ENCODE results near the gene LUC7L.

Gene LUC7L

DNA sequence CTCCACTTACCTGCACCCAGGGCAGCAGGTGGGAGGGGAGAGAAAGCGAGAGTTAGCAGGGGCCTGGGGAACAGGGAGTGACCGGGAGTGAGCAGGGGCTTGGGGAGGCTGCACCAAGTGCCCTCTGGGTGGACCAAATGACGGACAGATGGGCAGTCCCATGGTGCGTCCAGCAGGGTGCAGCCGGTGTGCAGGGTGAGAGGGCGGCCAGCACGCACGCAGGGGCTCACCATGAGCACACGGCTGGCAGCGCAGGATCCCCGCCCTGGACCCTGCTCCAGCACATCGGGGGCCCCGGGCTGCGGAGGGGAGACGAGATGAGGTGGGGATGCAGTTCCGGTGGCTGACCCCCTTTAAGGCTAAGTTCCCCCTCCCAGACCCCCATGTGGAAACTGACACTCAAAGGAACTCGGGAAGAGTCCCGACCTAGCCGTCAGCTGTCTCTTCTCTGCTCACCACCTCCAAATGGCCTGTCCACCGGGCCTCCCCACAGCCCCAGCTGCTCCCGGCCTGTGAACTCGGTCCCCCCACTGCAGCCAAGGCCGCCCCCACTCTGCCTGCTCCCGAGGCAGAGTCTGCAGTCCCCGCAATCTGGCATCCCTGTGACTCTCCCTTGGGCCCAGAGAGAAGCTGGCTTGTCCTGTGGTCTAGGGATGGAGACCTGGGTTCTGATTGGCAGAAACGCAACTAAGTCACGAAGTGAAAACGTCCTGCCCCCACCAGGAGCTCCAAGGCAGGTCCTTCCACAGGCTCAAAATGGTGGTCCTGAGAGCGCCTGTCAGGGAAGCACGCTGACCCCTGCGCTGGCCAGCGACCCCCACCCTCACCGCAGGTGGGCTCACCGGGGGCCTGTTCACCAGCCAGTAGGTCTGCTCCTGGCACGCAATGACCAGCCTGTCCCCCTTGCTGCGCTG is 43.6 kb upstream of the LUC7L start:
- Histone ChIP-seq H3K4me1 (ENCODE audit: low read length) (peaks cover 3% of the 10 kb centered on the region; the same call in 1 of the 2 replicates), H4K20me1 (ENCODE audit: insufficient read depth, low read length) (no peaks in the 10 kb centered on the region), H3K9me3 (ENCODE audit: insufficient read depth, low read length) (no peaks in the 10 kb centered on the region), H3K4me2 (ENCODE audit: low read length) (peak overlapping the region; percentile 90), H3K36me3 (replicated peaks; ENCODE audit: low read depth, low read length) (no peaks in the 10 kb centered on the region), H3K79me2 (ENCODE audit: low read length) (no peaks in the 10 kb centered on the region), H2AFZ (ENCODE audit: low read depth, low read length) (peak overlapping the region; percentile 93), H3K27me3 (ENCODE audit: low read depth, low read length) (no peaks in the 10 kb centered on the region), H3K27ac (ENCODE audit: low read length) (no peak overlapping the region), H3K4me3 (ENCODE audit: low read length) (peak overlapping the region; percentile 91), H3K9ac (ENCODE audit: low read length) (peak overlapping the region; percentile 69; the same call in 1 of the 2 replicates)
- no peak for TF ChIP-seq EZH2phosphoT487 (IDR thresholded peaks at IDR 0.05; ENCODE audit: low read depth)
- TF ChIP-seq, protein P1, sequence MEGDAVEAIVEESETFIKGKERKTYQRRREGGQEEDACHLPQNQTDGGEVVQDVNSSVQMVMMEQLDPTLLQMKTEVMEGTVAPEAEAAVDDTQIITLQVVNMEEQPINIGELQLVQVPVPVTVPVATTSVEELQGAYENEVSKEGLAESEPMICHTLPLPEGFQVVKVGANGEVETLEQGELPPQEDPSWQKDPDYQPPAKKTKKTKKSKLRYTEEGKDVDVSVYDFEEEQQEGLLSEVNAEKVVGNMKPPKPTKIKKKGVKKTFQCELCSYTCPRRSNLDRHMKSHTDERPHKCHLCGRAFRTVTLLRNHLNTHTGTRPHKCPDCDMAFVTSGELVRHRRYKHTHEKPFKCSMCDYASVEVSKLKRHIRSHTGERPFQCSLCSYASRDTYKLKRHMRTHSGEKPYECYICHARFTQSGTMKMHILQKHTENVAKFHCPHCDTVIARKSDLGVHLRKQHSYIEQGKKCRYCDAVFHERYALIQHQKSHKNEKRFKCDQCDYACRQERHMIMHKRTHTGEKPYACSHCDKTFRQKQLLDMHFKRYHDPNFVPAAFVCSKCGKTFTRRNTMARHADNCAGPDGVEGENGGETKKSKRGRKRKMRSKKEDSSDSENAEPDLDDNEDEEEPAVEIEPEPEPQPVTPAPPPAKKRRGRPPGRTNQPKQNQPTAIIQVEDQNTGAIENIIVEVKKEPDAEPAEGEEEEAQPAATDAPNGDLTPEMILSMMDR (IDR thresholded peaks at IDR 0.05; ENCODE audit: low read depth, low read length) = no peak

DNA sequence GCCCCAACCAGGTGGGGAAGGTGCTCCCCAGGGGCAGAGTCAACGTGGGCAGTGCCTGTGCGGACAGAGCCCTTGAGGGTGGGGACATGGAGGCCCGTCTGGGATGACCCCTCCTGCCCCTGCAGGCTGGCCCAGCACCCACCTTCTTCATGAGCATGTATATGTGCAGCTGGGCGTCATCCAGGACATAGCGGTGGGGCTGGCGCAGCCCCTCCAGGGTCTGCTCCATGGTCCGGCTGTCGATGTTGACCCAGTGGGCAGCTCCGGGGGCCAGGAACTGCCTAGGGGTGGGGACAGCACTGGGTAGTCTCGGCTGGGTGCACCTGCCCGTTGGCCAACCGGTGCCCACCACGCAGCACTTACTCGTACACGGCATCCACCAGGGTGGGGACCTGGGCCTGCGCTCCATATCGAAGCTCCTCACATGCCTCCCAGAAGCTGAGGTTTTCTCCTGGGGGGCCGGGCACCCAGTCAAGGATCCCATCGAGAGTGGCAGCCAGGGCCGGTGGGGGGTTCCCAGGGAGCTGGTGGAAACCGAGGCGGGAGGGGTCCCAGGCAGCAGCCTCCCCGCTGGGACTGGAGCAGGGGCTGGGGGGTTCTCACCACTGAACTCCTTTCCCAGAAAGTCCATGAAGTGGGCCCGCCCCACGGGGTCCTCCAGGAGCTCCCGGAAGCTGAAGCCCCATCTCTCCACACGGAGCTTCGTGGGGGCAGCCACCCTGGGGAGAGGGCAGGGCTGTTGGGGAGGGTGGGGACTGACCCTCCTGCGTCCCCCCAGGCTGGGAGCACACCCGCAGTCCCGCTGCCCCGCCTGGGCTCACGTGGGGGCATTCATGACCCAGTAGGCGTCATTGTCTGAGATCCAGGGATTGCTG is 41.4 kb upstream of the LUC7L start:
- H3K27ac ChIP-seq (ENCODE audit: low read length) = no peak overlapping the region
- H3K9me3 ChIP-seq (ENCODE audit: insufficient read depth, low read length) = no peaks in the 10 kb centered on the region
- no peaks in the 10 kb centered on the region for H3K36me3 ChIP-seq (replicated peaks; ENCODE audit: low read depth, low read length)
- H3K9ac ChIP-seq (ENCODE audit: low read length) = no peak overlapping the region
- H2AFZ ChIP-seq (ENCODE audit: low read depth, low read length) = no peak overlapping the region
- no peaks in the 10 kb centered on the region for H3K27me3 ChIP-seq (ENCODE audit: low read depth, low read length)
- no peaks in the 10 kb centered on the region for H3K79me2 ChIP-seq (ENCODE audit: low read length)
- H3K4me1 ChIP-seq (ENCODE audit: low read length) = peaks cover 3% of the 10 kb centered on the region; the same call in 1 of the 2 replicates
- H3K4me2 ChIP-seq (ENCODE audit: low read length) = no peak overlapping the region
- TF ChIP-seq EZH2phosphoT487 (IDR thresholded peaks at IDR 0.05; ENCODE audit: low read depth) = no peak
- TF ChIP-seq, protein P1 (IDR thresholded peaks at IDR 0.05; ENCODE audit: low read depth, low read length) = no peak
- no peaks in the 10 kb centered on the region for H4K20me1 ChIP-seq (ENCODE audit: insufficient read depth, low read length)
- H3K4me3 ChIP-seq (ENCODE audit: low read length) = no peak overlapping the region

DNA sequence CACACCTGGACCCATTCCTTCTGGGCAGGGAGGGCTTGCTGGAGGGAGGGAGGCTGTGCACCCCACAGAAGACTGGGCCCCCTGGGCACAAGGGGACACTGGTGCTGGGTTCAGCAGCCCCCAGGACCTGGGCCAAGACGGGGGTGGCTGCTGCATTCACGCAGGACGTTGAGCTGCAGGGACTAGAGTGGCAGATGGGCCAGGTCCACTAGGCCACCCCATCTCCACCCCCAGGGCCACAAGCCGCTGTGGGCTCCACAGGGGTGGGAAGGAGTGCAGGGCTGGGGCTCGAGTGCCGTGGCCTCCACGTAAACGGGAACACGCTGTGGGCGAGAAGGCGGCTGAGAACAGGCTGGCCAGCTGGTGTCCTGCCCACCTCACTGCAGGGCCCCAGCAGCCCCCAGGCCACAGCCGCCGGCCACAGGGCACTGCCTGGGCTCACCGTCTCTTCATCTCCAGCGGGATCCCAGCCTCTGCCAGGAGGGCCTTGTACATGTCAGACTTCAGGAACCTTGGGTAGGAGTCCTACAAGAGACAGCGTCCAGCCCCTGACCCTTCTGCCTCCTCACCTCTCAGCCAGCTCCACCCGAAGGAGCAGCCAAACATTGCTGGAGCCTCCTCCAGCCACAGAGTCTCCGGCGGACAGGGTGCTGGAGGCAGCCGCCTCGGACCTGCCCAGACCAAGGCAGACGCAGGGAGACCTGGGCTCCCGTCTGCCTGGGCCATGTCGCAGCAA is 40.0 kb upstream of the LUC7L start:
- Histone ChIP-seq H3K4me1 (ENCODE audit: low read length) (peaks cover 3% of the 10 kb centered on the region; the same call in 1 of the 2 replicates), H3K9ac (ENCODE audit: low read length) (no peak overlapping the region)

More for the DNA sequence above, 40.0 kb upstream of the LUC7L start:
- Histone ChIP-seq H3K9me3 (ENCODE audit: insufficient read depth, low read length) (no peaks in the 10 kb centered on the region), H3K79me2 (ENCODE audit: low read length) (no peaks in the 10 kb centered on the region), H2AFZ (ENCODE audit: low read depth, low read length) (no peak overlapping the region), H3K36me3 (replicated peaks; ENCODE audit: low read depth, low read length) (no peaks in the 10 kb centered on the region), H3K27me3 (ENCODE audit: low read depth, low read length) (no peaks in the 10 kb centered on the region), H3K27ac (ENCODE audit: low read length) (no peak overlapping the region), H3K4me2 (ENCODE audit: low read length) (no peak overlapping the region), H3K4me3 (ENCODE audit: low read length) (no peak overlapping the region), H4K20me1 (ENCODE audit: insufficient read depth, low read length) (no peaks in the 10 kb centered on the region)
- TF ChIP-seq, protein P1 (IDR thresholded peaks at IDR 0.05; ENCODE audit: low read depth, low read length) = no peak
- TF ChIP-seq EZH2phosphoT487 (IDR thresholded peaks at IDR 0.05; ENCODE audit: low read depth) = no peak
